Caki2 (cell line): Measurements from ENCODE around the gene CRTC2. TPM values are rescaled to one million over a fixed set of nuclear protein-coding genes. Genes with fewer than 3 reads are reported as not detected.
A peak's percentile ranks its signal among the peaks of the same experiment; 100 is the strongest.
"Not testable (repeated sequence)": the region's sequence is repeated elsewhere in the genome, so short reads cannot be mapped to it uniquely, and the experiment has no call there.

Source experiments
- DNase-seq: peaks from one replicate; pipeline ENCODE4 v3.0.0-alpha.2; 2015; ENCODE audit warnings: low read depth
- in situ Hi-C: cut with HindIII; loops from 2 replicates; pipeline ENCODE4 v1.10.0; 2016; ENCODE audit warnings: low sequenced_read_pairs, low pct_unique_long_range_greater_than_20kb, mixed read lengths
- total RNA-seq: library from RNA; depleted of rRNA; stranded (reverse); fragments of >200 nt; shearing (Covaris generic); gene quantifications from 2 replicates; pipeline ENCODE4 v1.2.3, GENCODE V29; 2014; ENCODE audit warnings: low replicate concordance; rRNA removed

Gene CRTC2
- 2.2 and 8.7 TPM in 2 replicates for total RNA-seq

GRCh38 chr1:153958111-153958960, at the start of gene CRTC2:
TSS of gene CRTC2 (minus strand) at chr1:153958612. CDS start at chr1:153958497, 115 bp downstream.
- in situ Hi-C loops: no loop called here
- peak; percentile 97 for DNase-seq

GRCh38 chr1:154006136-154006535, 47.7 kb upstream of the CRTC2 start:
- in situ Hi-C loops: no loop called here
- DNase-seq: peak; percentile 55

GRCh38 chr1:154000420-154000819, 42.0 kb upstream of the CRTC2 start:
- in situ Hi-C loops: no loop called here
- DNase-seq: no peak

GRCh38 chr1:153996882-153997281, 38.5 kb upstream of the CRTC2 start:
- in situ Hi-C loops, DNase-seq: not testable (repeated sequence)

- in situ Hi-C loops: no loop called here
- DNase-seq: no peak
These were observed 37.2 kb upstream of the CRTC2 start for GRCh38 chr1:153995640-153996039.

GRCh38 chr1:153995202-153995601, 36.8 kb upstream of the CRTC2 start:
- no peak for DNase-seq
- in situ Hi-C loops: no loop called here

DNA sequence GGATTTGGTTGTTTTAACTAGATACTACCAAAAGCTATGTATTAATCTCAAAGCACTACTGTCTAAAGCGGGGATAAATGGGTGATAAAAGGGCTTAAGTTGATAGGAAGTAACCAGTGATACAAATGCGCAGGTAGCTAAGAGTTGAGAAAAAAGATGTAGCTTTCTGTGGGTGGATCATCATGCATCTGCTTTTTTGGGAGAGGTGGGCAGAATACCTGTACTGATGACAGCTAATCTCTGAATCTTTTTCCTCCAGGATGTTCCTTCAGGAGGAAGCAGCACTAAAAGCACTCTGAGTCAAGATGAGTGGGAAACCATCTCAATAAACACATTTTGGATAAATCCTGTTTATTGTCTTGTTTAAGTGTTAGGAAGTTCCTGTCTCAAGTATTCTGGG, 33.4 kb upstream of the CRTC2 start:
- in situ Hi-C loops: no loop called here
- DNase-seq: no peak

GRCh38 chr1:153991151-153991630, 32.8 kb upstream of the CRTC2 start:
- in situ Hi-C loops: no loop called here

DNA sequence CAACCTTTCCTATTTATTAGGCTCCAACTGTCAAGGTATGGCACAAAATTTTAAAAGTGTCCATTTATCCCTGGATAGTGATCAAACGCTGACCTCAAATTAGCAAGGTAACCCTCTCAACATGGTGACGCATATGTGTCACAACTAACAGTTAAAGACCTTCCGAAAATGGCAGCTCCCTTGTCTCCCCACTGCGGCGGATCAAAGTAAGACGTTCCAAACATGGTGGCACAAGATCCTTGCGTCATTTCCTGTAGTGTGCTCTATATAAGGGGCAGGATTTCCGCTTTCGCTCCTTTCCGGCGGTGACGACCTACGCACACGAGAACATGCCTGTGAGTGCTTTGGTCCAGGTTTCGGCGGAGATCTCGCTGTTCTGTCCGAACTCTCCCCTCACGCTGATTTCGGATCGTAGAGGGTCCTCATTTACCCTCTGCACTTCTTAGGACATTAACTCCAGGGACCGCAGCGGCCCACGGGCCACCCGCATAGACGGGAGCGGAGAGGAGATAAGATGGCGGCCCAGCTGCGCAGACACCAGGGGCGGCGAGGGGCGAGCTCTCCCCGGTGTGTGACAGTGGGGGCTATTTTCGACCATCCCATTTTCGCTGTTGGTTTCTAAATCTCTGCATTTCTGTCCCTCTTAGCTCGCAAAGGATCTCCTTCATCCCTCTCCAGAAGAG, 32.2 kb upstream of the CRTC2 start, which contains the start of gene RPS27:
Gene RPS27 (plus strand): TSS at position 295 of the 683 bp plus-strand sequence. CDS start 35 bp downstream, at position 330.
- in situ Hi-C loops: no loop called here
- peak; percentile 91 for DNase-seq

More at GRCh38 chr1:153991151-153991630, 32.8 kb upstream of the CRTC2 start:
- no peak for DNase-seq

DNA sequence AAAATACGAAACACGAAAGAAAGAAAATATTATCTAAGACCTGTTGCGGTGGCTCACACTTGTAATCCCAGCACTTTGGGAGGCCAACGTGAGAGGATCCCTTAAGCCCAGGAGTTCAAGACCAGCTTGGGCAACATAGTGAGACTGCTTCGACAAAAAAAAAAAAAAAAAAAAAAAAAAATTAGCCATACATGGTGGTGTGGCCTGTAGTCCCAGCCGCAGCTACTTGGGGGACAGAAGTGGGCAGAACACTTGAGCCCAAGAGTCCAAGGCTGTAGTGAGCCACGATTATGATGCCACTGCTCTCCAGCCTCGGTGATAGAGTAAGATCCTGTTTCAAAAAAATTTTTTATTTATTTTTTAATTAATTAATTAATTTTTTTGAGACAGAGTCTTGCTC, 29.2 kb upstream of the CRTC2 start:
- DNase-seq: no peak
- in situ Hi-C loops: no loop called here

DNA sequence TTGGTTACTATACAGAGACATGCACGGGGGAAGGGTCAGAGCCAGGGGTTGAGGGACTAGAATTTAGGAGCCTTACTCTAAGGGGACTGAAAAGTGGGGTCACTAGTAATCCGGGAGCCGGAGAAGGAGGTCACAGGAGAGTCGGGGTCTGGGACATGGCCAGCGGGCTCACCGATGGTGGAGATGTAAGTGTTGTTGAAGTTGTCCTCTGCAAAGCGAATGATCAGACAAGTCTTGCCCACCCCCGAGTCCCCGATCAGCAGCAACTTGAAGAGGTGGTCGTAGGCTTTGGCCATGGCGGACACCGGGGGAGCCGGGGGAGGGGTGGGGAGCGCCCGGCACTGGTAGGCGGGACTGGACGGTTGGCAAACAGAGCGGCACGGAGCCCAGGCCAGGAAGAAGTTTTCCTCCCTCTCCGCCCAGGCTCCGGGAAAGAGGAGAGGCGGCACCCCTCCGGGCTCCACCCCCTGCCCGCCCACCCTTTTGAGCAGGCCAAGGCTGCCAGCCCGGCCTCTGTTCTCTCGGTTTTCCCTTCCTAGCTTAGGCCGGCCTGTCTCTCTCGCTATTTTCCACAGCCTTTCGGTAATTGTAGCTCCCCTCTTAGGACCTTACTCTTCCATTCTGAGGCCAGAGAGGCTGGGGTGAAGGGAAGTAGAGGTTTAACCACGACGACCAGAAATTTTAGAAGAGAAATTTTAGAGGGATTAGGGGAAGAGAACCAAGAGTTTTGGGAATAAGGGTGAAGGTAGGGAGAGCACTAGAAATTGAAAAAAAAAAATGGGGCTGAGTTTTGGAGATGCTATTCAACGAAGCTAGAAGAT, 27.7 kb upstream of the CRTC2 start, which contains the start of gene RAB13:
Gene RAB13 (minus strand): TSS at position 399 of the 821 bp plus-strand sequence. CDS start 103 bp downstream, at position 296.
- DNase-seq: peak; percentile 74
- in situ Hi-C loops: no loop called here

DNA sequence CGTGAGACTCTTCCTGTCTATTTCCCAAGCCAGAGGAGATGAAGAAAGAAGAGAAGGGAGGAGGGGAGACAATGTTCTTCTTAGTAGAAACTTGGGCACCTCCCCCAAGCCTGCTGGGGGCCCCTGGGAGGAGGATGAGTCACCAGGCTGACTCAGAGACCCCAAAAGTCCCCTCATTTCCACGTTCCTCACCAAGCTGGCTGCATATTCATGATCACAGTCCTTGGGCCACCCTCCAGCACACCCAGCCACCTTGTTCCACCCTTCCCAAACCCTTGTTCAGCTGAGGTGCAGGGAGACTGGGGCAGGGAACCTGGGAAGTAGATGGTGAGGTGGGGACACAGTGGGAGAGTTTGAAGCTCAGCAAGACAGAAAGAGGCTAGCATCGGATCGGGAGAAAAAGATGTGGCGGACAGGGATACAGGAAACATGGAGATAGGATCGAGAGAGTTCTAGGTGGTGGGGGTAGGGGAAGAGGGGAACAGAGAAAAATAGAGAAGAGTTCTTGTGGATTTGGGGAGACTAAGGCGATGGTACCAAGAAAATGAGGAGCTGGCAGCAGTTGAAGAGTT, 27.0 kb upstream of the CRTC2 start:
- in situ Hi-C loops: no loop called here
- DNase-seq: no peak

DNA sequence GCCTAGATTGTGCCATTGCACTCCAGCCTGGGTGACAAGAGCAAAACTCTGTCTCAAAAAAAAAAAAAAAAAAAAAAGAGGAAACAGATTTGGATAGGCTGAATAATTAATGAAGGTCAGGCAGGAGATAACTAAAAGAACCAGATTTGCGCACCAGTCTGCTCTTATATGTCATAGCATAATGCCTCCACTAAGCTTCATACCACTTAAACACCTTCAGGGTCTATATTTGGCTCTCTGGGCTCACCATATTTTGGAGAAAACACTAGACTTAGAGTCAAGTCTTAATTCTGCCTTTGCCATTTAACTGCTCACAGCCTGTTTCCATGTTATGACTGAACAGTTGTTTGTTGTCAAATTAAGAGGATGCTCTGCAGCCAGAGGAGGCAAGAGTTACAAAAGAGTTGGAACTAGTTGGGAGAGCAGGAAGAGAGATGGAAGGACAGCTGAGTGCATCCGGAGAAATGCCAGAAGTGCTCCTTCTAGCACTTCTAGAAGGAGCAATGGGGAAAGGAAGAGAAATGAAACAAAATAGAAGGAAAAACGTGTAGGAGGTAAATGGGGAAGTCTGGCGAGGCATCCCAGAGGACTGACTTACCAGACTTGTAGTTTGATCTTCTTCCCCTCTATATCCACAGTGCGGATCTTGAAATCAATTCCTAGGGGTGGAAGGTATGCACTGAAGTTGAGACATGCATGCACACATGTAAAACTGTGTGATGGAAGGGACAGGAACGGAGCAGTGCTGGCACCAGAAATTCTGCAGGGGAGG, 25.9 kb upstream of the CRTC2 start:
- DNase-seq: no peak
- in situ Hi-C loops: no loop called here

DNA sequence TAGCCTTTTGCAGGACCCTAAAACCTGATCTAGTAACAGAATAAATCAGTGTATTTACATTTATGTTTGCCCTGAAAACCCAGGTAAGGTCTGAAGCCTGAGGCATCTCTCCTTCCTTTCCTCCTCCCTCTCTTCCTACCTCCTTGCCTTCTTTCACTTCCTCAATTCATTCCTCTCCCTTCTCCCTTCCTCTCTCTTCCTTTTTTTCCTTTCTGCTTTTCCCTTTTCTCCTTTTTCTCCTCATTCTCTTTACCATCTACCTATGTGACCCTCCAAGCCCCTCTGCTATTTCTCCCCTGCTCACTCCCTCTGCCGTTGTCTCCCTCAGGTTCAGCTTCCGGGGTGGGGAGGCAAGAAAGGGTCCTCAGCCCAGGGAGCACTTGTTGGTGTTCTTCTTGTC, 23.3 kb upstream of the CRTC2 start:
- DNase-seq, in situ Hi-C loops: not testable (repeated sequence)

GRCh38 chr1:153979091-153979490, 20.7 kb upstream of the CRTC2 start:
- in situ Hi-C loops, DNase-seq: not testable (repeated sequence)

GRCh38 chr1:153978274-153978909, 20.0 kb upstream of the CRTC2 start:
- DNase-seq: no peak
- in situ Hi-C loops: no loop called here
